ENCODE results near the gene EDARADD.

EDARADD gene

DNA sequence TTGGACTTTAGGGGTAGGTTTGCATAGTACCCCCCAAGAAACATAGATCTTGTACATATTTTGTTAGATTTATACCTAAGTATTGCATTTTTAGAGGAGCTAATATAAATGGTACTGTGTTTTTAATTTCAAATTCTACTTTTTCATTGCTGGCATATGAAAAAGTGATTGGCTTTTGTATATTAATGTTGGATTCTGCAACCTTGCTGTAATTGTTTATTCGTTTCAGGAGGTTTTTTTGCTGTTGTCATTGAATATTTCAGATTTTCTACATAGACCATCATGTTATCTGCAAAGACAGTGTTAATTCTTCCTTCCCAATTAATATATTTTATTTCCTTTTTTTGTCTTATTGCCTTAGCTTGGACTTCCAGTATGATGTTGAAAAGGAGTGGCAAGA, 23.0 kb upstream of the EDARADD start:
- no peak overlapping the region for H3K4me3 Mint-ChIP-seq
- no peaks in the 10 kb centered on the region for H3K4me1 Mint-ChIP-seq
- ATAC-seq, result no peak
- no peaks in the 10 kb centered on the region for H3K9me3 Mint-ChIP-seq
- H3K27ac Mint-ChIP-seq, result no peak overlapping the region
- H3K36me3 Mint-ChIP-seq, result no peaks in the 10 kb centered on the region
- peaks cover 26% of the 10 kb centered on the region for H3K27me3 Mint-ChIP-seq

DNA sequence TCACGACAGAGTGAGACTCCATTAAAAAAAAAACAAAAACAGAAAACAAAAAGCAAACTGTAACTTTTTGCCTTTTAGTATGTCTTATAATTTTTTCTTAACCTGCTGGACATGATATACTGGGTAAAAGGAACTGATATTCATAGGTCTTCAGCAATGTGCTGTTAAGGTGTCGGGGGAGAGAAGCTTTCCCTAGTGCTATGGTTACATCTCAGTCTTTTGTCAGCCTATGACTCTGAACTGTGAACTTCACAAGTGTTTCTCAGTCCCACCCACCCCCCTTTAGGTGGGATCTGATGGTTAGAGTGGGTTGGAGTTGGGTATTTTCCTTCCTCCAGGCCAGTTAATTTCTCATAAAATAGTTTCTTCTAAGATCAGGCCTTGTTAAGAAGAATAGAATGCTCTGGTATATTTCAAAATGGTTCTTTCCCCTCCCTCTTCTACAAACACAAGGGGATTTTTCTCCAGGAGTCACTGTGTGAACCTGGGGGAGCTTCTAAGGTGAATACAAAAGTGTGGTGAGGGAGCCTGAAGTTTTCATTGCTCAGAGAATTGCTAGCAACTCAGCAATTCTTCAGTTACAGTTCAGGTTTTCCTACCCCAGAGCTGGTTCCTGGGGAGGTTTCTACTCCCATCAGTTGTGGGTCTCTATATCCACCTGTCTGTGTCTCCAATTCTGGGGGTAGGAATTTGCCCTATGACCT, 16.1 kb upstream of the EDARADD start:
- Mint-ChIP-seq H3K27ac (no peak overlapping the region), H3K4me1 (peaks cover 6% of the 10 kb centered on the region), H3K27me3 (peaks cover 47% of the 10 kb centered on the region), H3K9me3 (peaks cover 8% of the 10 kb centered on the region), H3K36me3 (no peaks in the 10 kb centered on the region), H3K4me3 (no peak overlapping the region)
- ATAC-seq, result no peak

DNA sequence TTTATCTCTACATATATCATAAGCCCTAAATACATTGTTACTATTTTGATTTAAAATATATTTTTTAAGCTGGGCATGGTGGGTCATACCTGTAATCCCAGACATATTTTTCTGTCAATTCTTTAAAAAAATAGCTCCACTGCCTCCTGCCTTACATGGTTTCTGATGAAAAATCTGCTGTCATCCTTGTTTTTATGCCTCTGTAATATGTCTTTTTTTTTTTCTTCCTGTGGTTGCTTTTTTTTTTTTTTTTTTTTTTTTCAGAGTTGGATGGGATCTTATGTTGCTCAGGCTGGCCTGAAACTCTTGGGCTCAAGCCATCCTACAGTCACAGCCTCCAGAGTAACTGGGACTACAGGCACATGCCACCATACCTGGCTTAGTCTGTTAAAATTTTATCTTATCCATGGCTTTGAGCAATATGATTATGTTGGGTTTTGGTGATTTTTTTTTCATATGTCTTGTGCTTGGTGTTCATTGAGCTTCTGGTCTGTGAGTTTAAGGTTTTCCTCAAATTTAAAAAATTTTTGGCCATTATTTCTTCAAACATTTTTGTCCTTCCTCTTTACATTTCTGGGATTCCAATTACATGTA, 12.4 kb upstream of the EDARADD start:
- peaks cover 1% of the 10 kb centered on the region for H3K4me1 Mint-ChIP-seq
- no peak overlapping the region for H3K4me3 Mint-ChIP-seq
- no peak for ATAC-seq
- peaks cover 17% of the 10 kb centered on the region for H3K27me3 Mint-ChIP-seq
- no peaks in the 10 kb centered on the region for H3K36me3 Mint-ChIP-seq
- no peak overlapping the region for H3K27ac Mint-ChIP-seq
- peaks cover 8% of the 10 kb centered on the region for H3K9me3 Mint-ChIP-seq

- peaks cover 25% of the 10 kb centered on the region for H3K27me3 Mint-ChIP-seq
- H3K27ac Mint-ChIP-seq, result no peak overlapping the region
- H3K36me3 Mint-ChIP-seq, result no peaks in the 10 kb centered on the region
- H3K4me1 Mint-ChIP-seq, result no peaks in the 10 kb centered on the region
- ATAC-seq, result no peak
- no peak overlapping the region for H3K4me3 Mint-ChIP-seq
- H3K9me3 Mint-ChIP-seq, result no peaks in the 10 kb centered on the region
Measured at GRCh38 chr1:236388332-236388731, 5.8 kb upstream of the EDARADD start.

GRCh38 chr1:236389253-236389652, 4.8 kb upstream of the EDARADD start:
- ATAC-seq, result no peak
- no peaks in the 10 kb centered on the region for H3K36me3 Mint-ChIP-seq
- H3K4me3 Mint-ChIP-seq, result no peak overlapping the region
- H3K9me3 Mint-ChIP-seq, result no peaks in the 10 kb centered on the region
- peaks cover 34% of the 10 kb centered on the region for H3K27me3 Mint-ChIP-seq
- H3K4me1 Mint-ChIP-seq, result peaks cover 9% of the 10 kb centered on the region
- H3K27ac Mint-ChIP-seq, result no peak overlapping the region

GRCh38 chr1:236391008-236391407, 3.1 kb upstream of the EDARADD start:
- no peak for ATAC-seq
- H3K9me3 Mint-ChIP-seq, result no peaks in the 10 kb centered on the region
- no peaks in the 10 kb centered on the region for H3K36me3 Mint-ChIP-seq
- H3K27ac Mint-ChIP-seq, result no peak overlapping the region
- H3K4me1 Mint-ChIP-seq, result peaks cover 21% of the 10 kb centered on the region
- H3K27me3 Mint-ChIP-seq, result peaks cover 48% of the 10 kb centered on the region
- no peak overlapping the region for H3K4me3 Mint-ChIP-seq

GRCh38 chr1:236392182-236392581, 1.9 kb upstream of the EDARADD start:
- Mint-ChIP-seq H3K4me1 (peaks cover 26% of the 10 kb centered on the region), H3K9me3 (no peaks in the 10 kb centered on the region), H3K27me3 (peaks cover 59% of the 10 kb centered on the region), H3K4me3 (no peak overlapping the region), H3K36me3 (no peaks in the 10 kb centered on the region), H3K27ac (no peak overlapping the region)
- ATAC-seq, result no peak

DNA sequence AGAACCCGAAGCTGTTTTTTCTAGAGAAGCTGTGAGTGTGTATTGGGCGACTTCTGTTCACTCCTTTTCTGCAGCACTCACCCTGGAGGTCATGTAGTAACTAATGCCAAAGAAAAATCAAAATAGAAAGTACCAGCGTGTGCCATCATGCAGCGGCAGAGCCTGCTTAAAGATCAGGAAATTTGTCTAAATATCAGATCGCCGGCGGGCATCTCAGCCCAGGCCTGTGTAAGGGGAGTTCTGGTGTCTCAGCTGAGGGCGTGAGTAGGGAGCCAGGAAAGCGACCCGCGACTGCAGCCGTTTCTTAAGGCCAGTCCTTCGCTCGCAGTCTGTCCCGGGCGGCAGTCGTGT, 768 bp downstream of the EDARADD start:
- ATAC-seq, result peak; percentile 6
- no peaks in the 10 kb centered on the region for H3K9me3 Mint-ChIP-seq
- no peaks in the 10 kb centered on the region for H3K36me3 Mint-ChIP-seq
- peak overlapping the region; percentile 83 for H3K4me3 Mint-ChIP-seq
- H3K4me1 Mint-ChIP-seq, result peaks cover 26% of the 10 kb centered on the region
- H3K27ac Mint-ChIP-seq, result no peak overlapping the region
- H3K27me3 Mint-ChIP-seq, result peaks cover 74% of the 10 kb centered on the region

- ATAC-seq, result peak; percentile 39
Measured at GRCh38 chr1:236395230-236395946, 1.3 kb downstream of the EDARADD start.

GRCh38 chr1:236395947-236396664, 2.0 kb downstream of the EDARADD start:
- no peaks in the 10 kb centered on the region for H3K36me3 Mint-ChIP-seq
- H3K4me1 Mint-ChIP-seq, result peaks cover 26% of the 10 kb centered on the region
- H3K9me3 Mint-ChIP-seq, result no peaks in the 10 kb centered on the region
- no peak for ATAC-seq
- peaks cover 71% of the 10 kb centered on the region for H3K27me3 Mint-ChIP-seq
- H3K4me3 Mint-ChIP-seq, result peak overlapping the region; percentile 77
- no peak overlapping the region for H3K27ac Mint-ChIP-seq

More at GRCh38 chr1:236395230-236395946, 1.3 kb downstream of the EDARADD start:
- Mint-ChIP-seq H3K27ac (no peak overlapping the region), H3K4me1 (peaks cover 26% of the 10 kb centered on the region), H3K9me3 (no peaks in the 10 kb centered on the region), H3K36me3 (no peaks in the 10 kb centered on the region), H3K4me3 (peak overlapping the region; percentile 83), H3K27me3 (peaks cover 74% of the 10 kb centered on the region)

- Mint-ChIP-seq H3K4me1 (peaks cover 26% of the 10 kb centered on the region), H3K9me3 (no peaks in the 10 kb centered on the region), H3K27ac (no peak overlapping the region), H3K27me3 (peaks cover 76% of the 10 kb centered on the region), H3K36me3 (no peaks in the 10 kb centered on the region), H3K4me3 (no peak overlapping the region)
- ATAC-seq, result no peak
Measured at GRCh38 chr1:236396665-236397043, 2.6 kb downstream of the EDARADD start.

DNA sequence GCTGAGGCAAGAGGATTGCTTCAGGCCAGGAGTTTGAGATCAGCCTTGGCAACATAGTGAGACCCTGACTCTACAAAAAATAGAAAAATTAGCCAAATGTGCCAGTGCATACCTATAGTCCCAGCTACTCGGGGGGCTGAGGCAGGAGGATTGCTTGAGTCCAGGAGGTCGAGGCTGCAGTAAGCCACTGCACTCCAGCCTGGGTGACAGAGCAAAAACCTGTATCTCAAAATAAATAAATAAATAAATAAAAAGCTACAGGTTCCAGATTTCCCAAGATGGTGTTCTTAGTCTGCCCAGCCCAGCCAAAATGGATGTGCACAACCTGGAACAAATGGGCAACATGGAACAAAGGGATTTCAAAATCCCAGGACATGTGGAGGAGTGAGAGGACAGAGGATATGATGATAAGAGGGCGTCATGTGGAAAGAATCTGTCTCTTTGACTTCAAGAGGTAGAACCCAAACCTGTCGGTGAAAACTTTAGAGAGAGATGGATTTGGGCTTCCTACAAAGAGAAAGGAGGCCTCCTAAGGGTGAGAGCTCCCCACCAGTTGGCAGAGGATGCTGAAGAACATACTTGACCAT, 3.2 kb downstream of the EDARADD start:
- peaks cover 26% of the 10 kb centered on the region for H3K4me1 Mint-ChIP-seq
- no peak overlapping the region for H3K4me3 Mint-ChIP-seq
- H3K9me3 Mint-ChIP-seq, result no peaks in the 10 kb centered on the region
- H3K27ac Mint-ChIP-seq, result no peak overlapping the region
- ATAC-seq, result no peak
- no peaks in the 10 kb centered on the region for H3K36me3 Mint-ChIP-seq
- peaks cover 78% of the 10 kb centered on the region for H3K27me3 Mint-ChIP-seq

DNA sequence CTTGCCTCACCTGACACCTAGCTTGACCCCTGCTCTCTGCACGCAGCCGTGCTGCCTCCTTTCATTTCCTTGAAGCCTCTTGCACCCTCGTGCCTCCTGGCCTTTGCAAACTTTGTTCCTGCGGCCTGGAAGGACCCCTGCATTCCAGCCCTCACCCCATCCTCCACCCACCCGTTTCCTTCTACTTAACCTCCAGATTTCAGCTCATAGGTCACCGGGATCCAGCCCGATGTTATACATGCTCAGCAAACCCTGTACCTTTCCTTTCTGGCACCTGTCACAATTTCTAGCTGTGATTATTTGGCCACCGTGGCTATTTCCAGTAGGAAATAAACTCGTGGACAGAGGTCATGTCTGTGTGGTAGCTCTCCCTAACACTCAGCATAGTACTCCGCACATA, 4.5 kb downstream of the EDARADD start:
- H3K9me3 Mint-ChIP-seq, result no peaks in the 10 kb centered on the region
- no peak overlapping the region for H3K27ac Mint-ChIP-seq
- H3K36me3 Mint-ChIP-seq, result no peaks in the 10 kb centered on the region
- peaks cover 68% of the 10 kb centered on the region for H3K27me3 Mint-ChIP-seq
- no peak overlapping the region for H3K4me3 Mint-ChIP-seq
- ATAC-seq, result no peak
- H3K4me1 Mint-ChIP-seq, result peaks cover 25% of the 10 kb centered on the region

DNA sequence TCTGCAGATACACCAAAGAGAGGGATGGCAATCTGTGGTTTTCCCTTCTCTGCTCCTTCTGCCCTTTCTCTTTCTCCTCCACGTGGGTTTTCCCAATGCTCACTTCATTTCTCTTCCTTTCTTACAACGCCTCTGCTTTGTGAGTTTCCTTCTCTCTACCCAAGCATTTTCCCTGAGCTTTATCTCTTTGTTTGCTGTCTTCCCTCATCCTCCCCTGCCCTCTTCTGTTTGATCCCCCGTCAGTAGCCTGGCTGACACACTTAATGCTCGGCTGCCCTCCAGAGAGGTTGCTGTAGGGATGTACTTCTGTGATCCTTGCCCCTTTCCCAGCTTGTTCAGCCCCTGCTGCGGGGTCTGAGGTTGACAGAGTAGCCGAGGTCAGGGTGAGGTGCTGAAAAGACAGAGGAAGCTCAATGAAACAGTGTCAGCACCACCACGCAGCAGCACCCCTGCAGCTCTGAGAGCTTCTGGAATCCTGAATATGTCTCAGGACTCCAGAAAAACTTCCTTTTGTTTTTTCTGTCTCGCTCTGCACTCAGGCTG, 6.0 kb downstream of the EDARADD start:
- Mint-ChIP-seq H3K4me1 (peaks cover 9% of the 10 kb centered on the region), H3K27ac (no peak overlapping the region), H3K4me3 (no peak overlapping the region), H3K27me3 (peaks cover 53% of the 10 kb centered on the region), H3K9me3 (no peaks in the 10 kb centered on the region), H3K36me3 (no peaks in the 10 kb centered on the region)
- ATAC-seq, result no peak

DNA sequence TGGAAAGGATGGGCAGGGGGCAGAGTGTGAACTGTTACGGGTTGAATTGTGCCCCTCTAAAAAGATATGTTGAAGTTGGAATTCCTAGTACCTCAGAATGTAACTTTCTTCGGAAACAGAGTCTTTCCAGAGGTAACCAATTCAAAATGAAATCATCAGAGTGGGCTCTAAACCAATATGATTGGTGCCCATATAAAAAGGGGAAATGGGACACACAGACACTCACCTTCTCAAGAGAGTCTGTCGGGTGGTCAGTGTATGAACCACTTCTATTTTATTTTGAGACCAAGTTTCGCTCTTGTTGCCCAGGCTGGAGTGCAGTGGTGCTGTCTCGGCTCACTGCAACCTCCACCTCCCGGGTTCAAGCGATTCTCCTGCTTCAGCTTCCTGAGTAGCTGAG, 7.6 kb downstream of the EDARADD start:
- ATAC-seq, result no peak
- H3K36me3 Mint-ChIP-seq, result no peaks in the 10 kb centered on the region
- no peak overlapping the region for H3K4me3 Mint-ChIP-seq
- H3K9me3 Mint-ChIP-seq, result no peaks in the 10 kb centered on the region
- H3K27me3 Mint-ChIP-seq, result peaks cover 40% of the 10 kb centered on the region
- H3K27ac Mint-ChIP-seq, result no peak overlapping the region
- no peaks in the 10 kb centered on the region for H3K4me1 Mint-ChIP-seq
